Measurements from ENCODE around the gene NAIP.
"Not testable (repeated sequence)": the region's sequence is repeated elsewhere in the genome, so short reads cannot be mapped to it uniquely, and the experiment has no call there.

Gene NAIP

DNA sequence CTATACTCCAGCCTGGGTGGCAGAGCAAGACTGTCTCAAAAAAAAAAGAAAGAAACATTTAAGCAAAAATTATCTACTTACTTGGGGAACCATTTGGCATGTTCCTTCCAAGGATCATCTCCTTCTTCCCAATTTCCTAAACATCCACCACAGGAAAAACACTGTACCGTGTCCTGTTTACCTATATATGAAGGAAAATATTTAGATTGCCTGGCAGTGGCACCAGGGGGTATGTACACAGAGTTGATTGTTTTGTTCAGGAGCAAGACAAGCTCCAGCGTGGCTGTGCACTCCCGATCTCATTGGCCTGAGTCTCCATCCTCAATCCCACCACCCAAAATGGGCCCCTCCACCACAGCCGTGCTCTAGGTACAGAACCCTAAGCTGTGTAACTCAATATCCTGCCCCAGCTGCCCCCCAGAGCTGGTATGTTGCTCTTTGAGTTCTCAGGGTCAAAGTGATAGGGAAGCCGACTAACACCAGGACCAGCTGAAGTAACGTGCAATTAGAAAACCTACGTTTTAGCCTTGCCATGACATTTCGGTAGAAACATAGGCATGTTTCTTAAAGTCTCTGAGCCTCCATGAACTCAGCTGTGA lies 13.8 kb downstream of the NAIP start:
- in situ Hi-C loops (cut with MboI; ENCODE audit: low pct_unique_long_range_greater_than_20kb, low sequenced_read_pairs, unreplicated experiment), result no loop called here
- peak; percentile 9 for DNase-seq (ENCODE audit: low spot score)
- TF ChIP-seq, protein P1, sequence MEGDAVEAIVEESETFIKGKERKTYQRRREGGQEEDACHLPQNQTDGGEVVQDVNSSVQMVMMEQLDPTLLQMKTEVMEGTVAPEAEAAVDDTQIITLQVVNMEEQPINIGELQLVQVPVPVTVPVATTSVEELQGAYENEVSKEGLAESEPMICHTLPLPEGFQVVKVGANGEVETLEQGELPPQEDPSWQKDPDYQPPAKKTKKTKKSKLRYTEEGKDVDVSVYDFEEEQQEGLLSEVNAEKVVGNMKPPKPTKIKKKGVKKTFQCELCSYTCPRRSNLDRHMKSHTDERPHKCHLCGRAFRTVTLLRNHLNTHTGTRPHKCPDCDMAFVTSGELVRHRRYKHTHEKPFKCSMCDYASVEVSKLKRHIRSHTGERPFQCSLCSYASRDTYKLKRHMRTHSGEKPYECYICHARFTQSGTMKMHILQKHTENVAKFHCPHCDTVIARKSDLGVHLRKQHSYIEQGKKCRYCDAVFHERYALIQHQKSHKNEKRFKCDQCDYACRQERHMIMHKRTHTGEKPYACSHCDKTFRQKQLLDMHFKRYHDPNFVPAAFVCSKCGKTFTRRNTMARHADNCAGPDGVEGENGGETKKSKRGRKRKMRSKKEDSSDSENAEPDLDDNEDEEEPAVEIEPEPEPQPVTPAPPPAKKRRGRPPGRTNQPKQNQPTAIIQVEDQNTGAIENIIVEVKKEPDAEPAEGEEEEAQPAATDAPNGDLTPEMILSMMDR (IDR thresholded peaks at IDR 0.05; ENCODE audit: extremely low read depth, insufficient read depth, missing control alignments), result no peak

DNA sequence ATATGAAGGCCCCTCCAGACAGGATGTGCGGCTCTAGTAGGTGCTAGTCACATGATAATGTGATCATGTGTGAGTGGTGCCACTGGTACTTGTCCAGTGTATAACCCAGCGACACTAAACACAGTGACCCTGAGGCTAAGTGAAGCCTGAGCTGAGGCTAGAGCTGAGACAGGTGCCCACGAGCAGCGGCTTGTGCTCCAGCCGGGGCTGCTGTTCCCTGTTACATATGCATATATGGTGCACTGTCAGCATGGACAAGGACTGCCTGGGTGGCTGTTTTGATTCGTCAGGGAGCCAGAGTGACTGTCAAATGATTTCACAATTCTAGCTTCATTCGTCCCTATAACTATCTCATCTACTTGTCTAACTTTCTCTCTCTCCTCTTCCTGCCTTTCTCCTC lies 18.2 kb downstream of the NAIP start:
- in situ Hi-C loops (cut with MboI; ENCODE audit: low pct_unique_long_range_greater_than_20kb, low sequenced_read_pairs, unreplicated experiment); DNase-seq (ENCODE audit: low spot score): not testable (repeated sequence)

DNA sequence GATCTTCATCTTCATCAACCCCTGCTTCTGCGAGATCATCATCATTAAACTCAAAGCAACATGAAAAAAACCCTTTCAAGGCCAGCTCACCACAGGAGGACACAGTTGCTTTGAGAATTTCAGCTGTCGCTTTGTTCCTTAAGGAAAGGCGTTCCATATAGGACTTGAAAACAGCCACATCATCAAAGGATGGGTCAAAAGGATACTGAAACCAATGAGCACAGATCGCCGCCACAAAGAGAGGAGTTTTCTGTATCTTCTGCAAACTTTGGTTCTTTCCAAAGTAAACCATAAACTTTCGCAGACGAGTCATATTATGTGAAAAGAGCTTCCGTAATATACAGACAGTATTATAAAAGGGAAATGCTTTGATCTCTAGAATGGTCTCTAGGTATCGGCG lies 40.3 kb downstream of the NAIP start:
- DNase-seq (ENCODE audit: low spot score); in situ Hi-C loops (cut with MboI; ENCODE audit: low pct_unique_long_range_greater_than_20kb, low sequenced_read_pairs, unreplicated experiment): not testable (repeated sequence)

DNA sequence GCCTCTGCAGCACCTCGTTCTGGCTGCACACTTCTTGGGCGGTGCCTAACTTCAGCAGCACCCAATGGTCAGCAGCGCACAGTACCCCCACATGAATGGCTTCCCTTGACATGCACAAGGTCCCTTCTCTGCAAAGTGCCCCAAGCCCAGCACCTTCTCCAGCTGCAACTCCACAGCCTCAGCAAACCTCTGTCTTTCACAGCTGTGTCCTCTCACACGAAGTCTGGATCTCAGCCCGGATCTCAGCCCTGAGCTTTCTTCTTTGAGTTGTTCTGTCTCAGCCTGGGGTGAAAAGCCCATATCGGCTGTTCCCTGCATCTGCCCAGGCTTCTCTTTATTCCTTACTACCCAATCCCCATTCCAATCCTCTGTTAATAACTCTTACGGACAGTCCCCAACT lies 57.9 kb downstream of the NAIP start:
- in situ Hi-C loops (cut with MboI; ENCODE audit: low pct_unique_long_range_greater_than_20kb, low sequenced_read_pairs, unreplicated experiment); DNase-seq (ENCODE audit: low spot score): not testable (repeated sequence)

DNA sequence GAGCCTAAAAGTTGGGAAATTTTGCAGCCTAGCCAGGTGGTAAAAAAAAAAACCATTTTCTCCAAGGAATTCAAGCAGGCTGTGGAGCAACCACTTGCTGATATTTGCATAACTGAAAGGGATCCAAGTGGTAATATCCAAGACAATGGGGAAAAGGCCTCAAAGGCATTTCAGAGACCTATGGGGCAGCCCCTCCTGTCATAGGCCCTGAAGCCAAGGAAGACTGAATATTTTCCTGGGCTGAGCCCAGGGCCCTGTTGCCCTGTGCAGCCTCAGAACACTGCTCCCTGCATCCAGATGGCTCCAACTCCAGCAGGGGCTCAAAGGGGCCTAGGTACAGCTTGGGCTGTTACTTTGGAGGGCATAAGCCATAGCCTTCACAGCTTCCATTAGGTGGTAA lies 60.6 kb downstream of the NAIP start:
- in situ Hi-C loops (cut with MboI; ENCODE audit: low pct_unique_long_range_greater_than_20kb, low sequenced_read_pairs, unreplicated experiment), result not testable (repeated sequence)

DNA sequence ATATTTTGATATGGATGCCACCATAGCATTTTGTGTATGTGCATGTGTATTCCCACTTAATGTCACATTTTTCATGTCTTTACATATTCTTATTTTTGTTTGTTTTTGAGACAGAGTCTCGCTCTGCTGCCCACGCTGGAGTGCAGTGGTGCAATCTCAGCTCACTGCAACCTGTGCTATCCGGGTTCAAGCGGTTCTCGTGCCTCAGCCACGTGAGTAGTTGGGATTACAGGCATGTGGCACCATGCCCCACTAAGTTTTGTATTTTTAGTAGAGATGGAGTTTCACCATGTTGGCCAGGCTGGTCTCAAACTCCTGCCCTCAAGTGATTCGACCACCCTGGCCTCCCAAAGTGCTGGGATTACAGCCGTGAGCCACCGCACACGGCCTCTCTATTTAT lies 72.1 kb downstream of the NAIP start:
- in situ Hi-C loops (cut with MboI; ENCODE audit: low pct_unique_long_range_greater_than_20kb, low sequenced_read_pairs, unreplicated experiment), result not testable (repeated sequence)

More for the DNA sequence above, 60.6 kb downstream of the NAIP start:
- DNase-seq (ENCODE audit: low spot score), result not testable (repeated sequence)

DNA sequence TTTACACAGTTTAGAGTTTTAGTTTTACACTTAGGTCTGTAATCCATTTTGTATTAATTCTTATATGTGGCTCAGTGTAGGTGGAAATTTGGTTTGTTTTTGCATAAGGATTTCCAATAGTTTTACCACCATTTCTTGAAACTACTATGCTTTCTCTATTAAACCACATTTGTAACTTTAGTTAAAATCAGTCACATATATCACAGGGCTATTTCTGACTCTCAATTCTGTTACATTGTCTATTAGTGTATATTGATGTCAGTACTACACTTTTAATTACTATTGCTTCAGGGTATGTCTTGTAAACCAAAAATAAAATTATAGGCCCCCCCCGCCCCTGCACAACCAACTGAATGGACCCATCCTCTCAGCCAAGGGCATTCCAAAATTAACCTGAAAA lies 92.6 kb downstream of the NAIP start:
- in situ Hi-C loops (cut with MboI; ENCODE audit: low pct_unique_long_range_greater_than_20kb, low sequenced_read_pairs, unreplicated experiment); DNase-seq (ENCODE audit: low spot score): not testable (repeated sequence)

More for the DNA sequence above, 72.1 kb downstream of the NAIP start:
- not testable (repeated sequence) for DNase-seq (ENCODE audit: low spot score)

DNA sequence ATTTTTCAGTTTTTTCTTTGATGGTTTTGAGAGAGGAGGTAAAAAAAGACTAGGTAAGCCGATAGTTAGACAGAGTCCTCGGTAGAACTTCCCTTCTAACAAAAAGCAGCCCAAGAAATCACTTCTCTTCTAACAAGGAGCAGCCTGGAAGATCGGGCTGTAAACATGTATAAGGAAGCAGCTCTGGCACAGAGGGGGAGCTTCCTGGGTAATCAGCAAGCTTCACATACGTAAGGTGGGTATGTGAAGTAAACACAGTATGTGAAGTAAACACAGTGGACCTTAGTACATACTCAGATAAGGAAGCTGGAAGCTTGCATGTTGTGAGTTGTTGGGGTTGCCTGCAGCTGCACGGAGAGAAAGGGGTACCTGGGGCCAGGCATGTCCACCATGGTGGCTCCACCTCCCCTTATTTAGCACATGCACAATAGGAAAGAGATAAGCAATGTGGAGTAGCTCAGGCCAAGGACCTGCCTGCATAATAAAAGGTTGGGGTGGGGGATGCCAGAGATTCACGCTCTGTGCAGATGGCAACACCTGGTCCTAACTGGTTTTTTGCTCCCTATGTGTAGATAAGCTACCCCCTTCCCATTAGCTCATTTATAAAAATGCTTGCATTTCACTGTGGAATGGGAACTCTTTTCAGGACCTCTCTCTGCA lies 93.3 kb downstream of the NAIP start:
- in situ Hi-C loops (cut with MboI; ENCODE audit: low pct_unique_long_range_greater_than_20kb, low sequenced_read_pairs, unreplicated experiment); DNase-seq (ENCODE audit: low spot score): not testable (repeated sequence)

DNA sequence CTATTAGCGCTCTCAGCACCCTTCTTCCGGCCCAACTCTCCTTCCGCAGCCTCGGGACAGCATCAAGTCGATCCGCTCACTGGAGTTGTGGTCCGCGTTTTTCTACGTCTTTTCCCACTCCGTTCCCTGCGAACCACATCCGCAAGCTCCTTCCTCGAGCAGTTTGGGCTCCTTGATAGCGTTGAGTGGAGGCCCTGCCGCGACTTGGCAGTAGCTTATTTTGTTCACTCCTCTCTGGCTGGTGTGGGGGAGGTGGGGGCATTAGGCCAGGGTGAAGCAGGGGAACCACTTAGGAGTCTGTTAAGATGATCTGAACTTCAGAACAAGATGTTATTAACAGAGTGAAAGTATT lies 100.0 kb downstream of the NAIP start:
- in situ Hi-C loops (cut with MboI; ENCODE audit: low pct_unique_long_range_greater_than_20kb, low sequenced_read_pairs, unreplicated experiment); DNase-seq (ENCODE audit: low spot score): not testable (repeated sequence)
